RWPE2 (cell line): ENCODE measurements around the gene DAB2.

Source experiments
- ATAC-seq: fragments of 200-7000 bp; cut with Tn5 transposase; 3 replicates; pipeline ENCODE4 v1.9.1; 2021; ENCODE audit warnings: low read depth
- DNase-seq: peaks from one replicate; pipeline ENCODE4 v3.0.0-alpha.2; 2020; ENCODE audit warnings: low spot score
- H3K27ac ChIP-seq: fragments of 450-650 bp; 2 replicates; pipeline ENCODE4 v1.5.1; 2017; ENCODE audit warnings: mild to moderate bottlenecking; ENCODE audit not compliant: poor library complexity, severe bottlenecking
- H3K27me3 ChIP-seq: fragments of 250-450 bp; sonication (Bioruptor Pico); 2 replicates; pipeline ENCODE4 v1.5.1; 2021; ENCODE audit warnings: mild to moderate bottlenecking, moderate library complexity; ENCODE audit not compliant: insufficient read depth, poor library complexity, severe bottlenecking
- H3K36me3 ChIP-seq: fragments of 250-450 bp; sonication (Bioruptor Pico); 2 replicates; pipeline ENCODE4 v1.5.1; 2020; ENCODE audit warnings: low read depth, mild to moderate bottlenecking, moderate library complexity
- H3K4me1 ChIP-seq: fragments of 250-450 bp; sonication (Bioruptor Pico); 2 replicates; pipeline ENCODE4 v1.5.1; 2021; ENCODE audit warnings: mild to moderate bottlenecking, moderate library complexity; ENCODE audit not compliant: insufficient read depth, poor library complexity, severe bottlenecking
- H3K4me3 ChIP-seq: fragments of 250-450 bp; sonication (Bioruptor Pico); 2 replicates; pipeline ENCODE4 v1.5.1; 2021; ENCODE audit warnings: mild to moderate bottlenecking, moderate library complexity; ENCODE audit not compliant: severe bottlenecking
- H3K9me3 ChIP-seq: fragments of 250-450 bp; sonication (Bioruptor Pico); 2 replicates; pipeline ENCODE4 v1.5.1; 2021; ENCODE audit warnings: mild to moderate bottlenecking, moderate library complexity; ENCODE audit not compliant: severe bottlenecking
- TF ChIP-seq, protein P1 (sequence below): fragments of 450-650 bp; IDR thresholded peaks from one replicate; pipeline ENCODE4 v1.5.1; 2017; ENCODE audit warnings: mild to moderate bottlenecking, moderate library complexity; ENCODE audit not compliant: poor library complexity, severe bottlenecking

Gene DAB2

DNA sequence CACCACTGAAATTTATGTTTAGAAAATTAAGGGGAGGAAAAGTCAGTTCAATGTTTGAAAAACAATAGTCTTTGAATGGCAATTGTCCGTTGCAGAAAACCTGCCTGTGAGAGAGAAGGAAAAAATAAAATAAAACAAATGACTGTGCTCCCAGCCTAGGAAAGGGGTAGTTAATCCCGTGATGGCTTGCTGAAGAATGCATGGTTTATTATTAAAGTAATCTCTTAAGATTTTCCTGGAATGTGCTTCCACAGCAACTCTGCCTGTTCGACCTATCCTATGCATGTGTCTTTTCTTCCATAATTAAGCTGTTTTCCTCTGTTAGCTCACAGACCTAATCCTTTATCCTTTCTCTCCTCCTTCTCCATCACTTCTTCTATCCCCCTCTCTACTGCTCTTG lies 2.4 kb upstream of the DAB2 start:
- no peaks in the 10 kb centered on the region for H3K36me3 ChIP-seq
- H3K9me3 ChIP-seq = no peaks in the 10 kb centered on the region
- H3K27me3 ChIP-seq = no peaks in the 10 kb centered on the region
- H3K4me3 ChIP-seq = no peak overlapping the region
- DNase-seq = no peak
- TF ChIP-seq, protein P1, sequence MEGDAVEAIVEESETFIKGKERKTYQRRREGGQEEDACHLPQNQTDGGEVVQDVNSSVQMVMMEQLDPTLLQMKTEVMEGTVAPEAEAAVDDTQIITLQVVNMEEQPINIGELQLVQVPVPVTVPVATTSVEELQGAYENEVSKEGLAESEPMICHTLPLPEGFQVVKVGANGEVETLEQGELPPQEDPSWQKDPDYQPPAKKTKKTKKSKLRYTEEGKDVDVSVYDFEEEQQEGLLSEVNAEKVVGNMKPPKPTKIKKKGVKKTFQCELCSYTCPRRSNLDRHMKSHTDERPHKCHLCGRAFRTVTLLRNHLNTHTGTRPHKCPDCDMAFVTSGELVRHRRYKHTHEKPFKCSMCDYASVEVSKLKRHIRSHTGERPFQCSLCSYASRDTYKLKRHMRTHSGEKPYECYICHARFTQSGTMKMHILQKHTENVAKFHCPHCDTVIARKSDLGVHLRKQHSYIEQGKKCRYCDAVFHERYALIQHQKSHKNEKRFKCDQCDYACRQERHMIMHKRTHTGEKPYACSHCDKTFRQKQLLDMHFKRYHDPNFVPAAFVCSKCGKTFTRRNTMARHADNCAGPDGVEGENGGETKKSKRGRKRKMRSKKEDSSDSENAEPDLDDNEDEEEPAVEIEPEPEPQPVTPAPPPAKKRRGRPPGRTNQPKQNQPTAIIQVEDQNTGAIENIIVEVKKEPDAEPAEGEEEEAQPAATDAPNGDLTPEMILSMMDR = no peak
- no peak overlapping the region for H3K27ac ChIP-seq
- no peak for ATAC-seq
- peaks cover 10% of the 10 kb centered on the region for H3K4me1 ChIP-seq

DNA sequence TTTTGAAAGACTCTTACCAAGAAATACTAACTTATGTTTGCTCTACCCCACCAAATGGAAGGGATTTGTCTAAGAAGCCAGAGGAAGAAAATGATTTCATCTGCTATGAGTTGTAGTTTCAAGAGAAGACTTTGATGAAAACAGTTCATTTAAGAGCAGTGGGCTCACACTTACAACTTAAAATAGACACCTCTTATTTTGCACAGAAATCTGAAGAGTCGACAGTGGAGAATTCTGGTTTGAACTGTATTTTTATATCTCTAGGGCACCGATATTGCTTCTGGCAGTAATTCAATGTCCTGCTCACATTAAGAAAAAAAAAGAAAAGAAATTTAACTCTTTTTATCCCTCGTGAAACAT lies 1.9 kb upstream of the DAB2 start:
- DNase-seq (no peak), ATAC-seq (no peak)
- H3K4me3 ChIP-seq = no peak overlapping the region
- no peaks in the 10 kb centered on the region for H3K36me3 ChIP-seq
- H3K4me1 ChIP-seq = peaks cover 15% of the 10 kb centered on the region
- H3K27ac ChIP-seq = no peak overlapping the region
- TF ChIP-seq, protein P1 = no peak
- no peaks in the 10 kb centered on the region for H3K27me3 ChIP-seq
- no peaks in the 10 kb centered on the region for H3K9me3 ChIP-seq

DNA sequence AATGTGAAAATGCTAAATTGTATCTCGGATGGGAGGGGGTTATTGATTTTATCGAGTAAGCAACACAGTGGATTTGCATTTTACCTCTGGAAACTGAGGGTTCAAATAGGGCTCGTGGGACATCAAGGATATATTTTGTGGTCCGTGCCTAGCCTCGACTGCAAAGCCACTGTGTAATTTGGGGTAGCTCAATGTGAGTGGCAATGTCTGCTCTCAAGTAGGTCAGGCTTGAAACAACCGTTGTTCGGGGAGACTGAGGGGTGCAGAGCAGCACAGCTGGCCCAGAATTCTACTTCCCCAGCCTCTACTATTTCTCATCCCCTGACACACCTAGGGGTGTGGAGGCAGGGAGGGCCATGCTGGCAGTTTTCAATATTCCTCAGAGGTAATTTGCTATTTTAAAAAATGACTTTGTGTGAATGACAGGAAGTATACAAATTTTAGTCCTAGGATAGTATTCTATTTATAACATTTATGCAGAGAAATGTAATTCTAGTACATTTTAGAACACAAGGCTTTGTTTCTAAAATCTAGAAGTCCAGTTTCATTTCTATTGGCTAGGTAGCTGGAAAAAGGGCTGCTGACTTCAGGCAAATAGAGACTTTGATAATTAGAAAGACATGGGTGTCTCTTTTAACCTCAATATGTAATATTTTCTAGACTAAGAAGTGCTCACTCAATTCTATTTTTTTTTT lies 1.4 kb upstream of the DAB2 start:
- ATAC-seq (no peak), DNase-seq (no peak)
- peaks cover 16% of the 10 kb centered on the region for H3K4me1 ChIP-seq
- no peaks in the 10 kb centered on the region for H3K27me3 ChIP-seq
- H3K4me3 ChIP-seq = no peak overlapping the region
- no peak overlapping the region for H3K27ac ChIP-seq
- TF ChIP-seq, protein P1 = no peak
- no peaks in the 10 kb centered on the region for H3K9me3 ChIP-seq
- no peaks in the 10 kb centered on the region for H3K36me3 ChIP-seq

DNA sequence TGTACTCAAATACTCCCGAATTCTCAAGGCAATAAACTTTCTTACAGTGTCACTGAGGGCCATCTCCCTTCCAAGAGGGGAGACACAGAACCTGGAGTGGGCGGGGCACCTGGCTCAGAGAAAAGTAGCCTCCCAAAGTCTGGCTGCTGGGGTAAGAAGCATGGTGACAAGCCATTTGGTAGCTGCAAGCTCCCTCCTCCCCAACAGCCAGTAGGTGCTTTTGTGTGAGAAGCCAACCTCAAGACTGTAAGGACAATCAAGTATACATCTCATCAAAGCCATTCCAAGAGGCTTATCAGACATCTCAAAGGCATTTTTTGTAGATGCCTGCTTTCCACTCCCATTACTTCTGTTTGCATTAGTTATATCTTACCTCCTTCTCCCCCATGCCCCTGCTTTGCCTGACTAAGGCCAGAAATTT lies 1.4 kb downstream of the DAB2 start:
- H3K36me3 ChIP-seq = no peaks in the 10 kb centered on the region
- no peak overlapping the region for H3K27ac ChIP-seq
- TF ChIP-seq, protein P1 = no peak
- H3K9me3 ChIP-seq = no peaks in the 10 kb centered on the region
- no peak for DNase-seq
- no peak for ATAC-seq
- H3K4me1 ChIP-seq = peaks cover 16% of the 10 kb centered on the region
- no peaks in the 10 kb centered on the region for H3K27me3 ChIP-seq
- no peak overlapping the region for H3K4me3 ChIP-seq

DNA sequence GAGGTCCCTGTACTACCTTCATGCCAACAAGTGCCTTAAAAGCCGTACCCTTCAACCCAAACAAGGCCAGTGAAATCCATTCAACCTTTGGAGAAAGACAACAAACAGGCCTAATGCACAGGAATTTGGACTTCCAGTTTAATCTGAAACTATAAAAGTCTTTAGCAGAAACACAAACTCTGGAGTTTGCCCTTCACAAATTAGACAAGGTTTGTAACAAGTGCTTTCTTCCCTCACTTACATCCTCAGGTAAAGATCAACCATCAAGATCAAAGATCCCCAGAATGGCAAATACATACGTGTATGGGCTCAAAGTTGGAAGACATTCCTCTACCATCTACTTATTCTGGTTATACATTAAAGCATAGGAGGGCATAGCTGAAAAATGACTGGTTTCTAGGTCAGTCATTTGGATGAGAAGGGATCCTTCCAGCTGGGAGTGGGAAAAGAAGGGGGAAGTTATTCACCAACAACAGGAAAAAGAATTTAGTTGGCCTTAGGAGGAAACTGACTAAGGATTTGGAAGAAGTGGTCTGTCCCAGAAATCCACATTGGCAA lies 2.0 kb downstream of the DAB2 start:
- Histone ChIP-seq H3K27me3 (no peaks in the 10 kb centered on the region), H3K4me3 (no peak overlapping the region), H3K4me1 (peaks cover 16% of the 10 kb centered on the region), H3K27ac (no peak overlapping the region), H3K9me3 (no peaks in the 10 kb centered on the region), H3K36me3 (no peaks in the 10 kb centered on the region)
- DNase-seq (no peak), ATAC-seq (no peak)
- TF ChIP-seq, protein P1 = no peak
